Measurements from ENCODE around the gene FAS.

DNA sequence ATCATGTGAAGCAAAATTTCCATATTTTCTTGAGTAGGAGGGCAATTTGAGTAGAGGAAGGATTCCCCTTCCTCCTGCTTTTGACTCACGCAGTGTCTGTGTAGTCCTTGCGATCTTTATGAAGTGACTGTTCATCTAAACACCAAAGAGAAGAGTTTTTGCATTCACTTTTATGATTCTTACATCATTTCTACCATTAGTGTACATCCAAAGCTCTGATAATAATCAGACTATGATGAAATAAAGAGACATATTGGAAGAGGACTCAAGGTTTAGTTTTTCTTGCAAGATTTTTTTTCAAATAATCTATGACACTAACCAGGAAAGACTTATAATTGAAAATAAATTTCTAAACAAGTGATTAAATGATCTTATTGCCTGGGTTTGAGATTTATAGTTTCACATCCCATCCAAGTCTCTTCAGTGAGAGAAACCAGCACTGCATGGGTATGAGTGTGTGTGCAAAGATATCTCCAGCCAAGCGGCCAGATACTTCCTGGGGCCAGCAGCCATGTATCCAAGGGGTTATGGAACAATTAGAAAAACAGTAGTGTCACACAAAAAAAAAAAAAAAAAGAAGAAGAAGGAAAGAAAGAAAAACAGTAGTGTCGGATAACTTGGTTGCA lies 36.0 kb upstream of the FAS start:
- TF ChIP-seq, protein P1, sequence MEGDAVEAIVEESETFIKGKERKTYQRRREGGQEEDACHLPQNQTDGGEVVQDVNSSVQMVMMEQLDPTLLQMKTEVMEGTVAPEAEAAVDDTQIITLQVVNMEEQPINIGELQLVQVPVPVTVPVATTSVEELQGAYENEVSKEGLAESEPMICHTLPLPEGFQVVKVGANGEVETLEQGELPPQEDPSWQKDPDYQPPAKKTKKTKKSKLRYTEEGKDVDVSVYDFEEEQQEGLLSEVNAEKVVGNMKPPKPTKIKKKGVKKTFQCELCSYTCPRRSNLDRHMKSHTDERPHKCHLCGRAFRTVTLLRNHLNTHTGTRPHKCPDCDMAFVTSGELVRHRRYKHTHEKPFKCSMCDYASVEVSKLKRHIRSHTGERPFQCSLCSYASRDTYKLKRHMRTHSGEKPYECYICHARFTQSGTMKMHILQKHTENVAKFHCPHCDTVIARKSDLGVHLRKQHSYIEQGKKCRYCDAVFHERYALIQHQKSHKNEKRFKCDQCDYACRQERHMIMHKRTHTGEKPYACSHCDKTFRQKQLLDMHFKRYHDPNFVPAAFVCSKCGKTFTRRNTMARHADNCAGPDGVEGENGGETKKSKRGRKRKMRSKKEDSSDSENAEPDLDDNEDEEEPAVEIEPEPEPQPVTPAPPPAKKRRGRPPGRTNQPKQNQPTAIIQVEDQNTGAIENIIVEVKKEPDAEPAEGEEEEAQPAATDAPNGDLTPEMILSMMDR (IDR thresholded peaks at IDR 0.05), result no peak
- TF ChIP-seq EP300 (IDR thresholded peaks at IDR 0.05) (no peak), POLR2AphosphoS5 (IDR thresholded peaks at IDR 0.05) (no peak)
